Measurements from ENCODE around the gene CCNQ.

DNA sequence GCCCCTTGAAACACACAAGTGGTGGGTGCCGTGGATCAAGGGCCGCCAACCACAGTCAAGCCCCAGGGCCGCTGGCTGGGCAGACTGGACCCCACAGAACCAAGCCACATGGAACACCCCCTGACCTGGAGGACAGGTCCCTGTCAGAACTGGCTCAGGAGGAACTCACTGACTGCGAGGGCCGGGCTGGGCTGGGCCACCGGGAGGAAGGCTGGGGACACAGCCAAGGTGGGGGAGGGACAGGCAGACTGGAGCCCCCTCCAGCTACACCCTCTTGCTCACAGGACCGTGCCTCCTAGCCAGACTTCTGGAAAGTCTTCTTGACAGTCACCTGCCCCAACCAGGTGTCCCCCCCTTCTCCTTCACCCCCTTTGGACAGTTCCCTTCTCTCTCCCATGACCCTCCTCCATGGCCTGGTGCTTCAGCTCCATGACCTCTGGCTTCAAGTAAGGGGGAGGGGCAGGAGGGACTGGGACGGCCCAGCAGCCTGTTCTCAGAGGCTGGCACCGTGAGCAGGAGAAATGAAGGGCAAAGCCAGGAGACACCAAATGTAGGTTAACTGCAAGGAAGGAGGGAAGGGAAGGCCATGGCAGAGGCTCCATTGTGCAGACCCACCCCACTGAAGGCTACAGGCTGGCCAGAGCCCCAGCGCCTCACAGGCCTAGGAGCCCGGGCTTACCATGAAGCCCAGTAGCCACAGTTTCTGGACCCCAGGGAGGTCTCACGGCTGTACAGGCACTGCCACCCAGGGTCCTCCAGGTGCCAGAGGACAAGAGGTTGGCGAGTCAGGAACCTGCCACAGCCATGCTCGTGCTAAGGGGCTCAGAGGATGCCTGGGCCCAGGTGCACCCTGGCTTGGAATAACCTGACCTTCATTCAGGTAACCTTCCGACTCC is 25.5 kb upstream of the CCNQ start:
- TF ChIP-seq, protein P1, sequence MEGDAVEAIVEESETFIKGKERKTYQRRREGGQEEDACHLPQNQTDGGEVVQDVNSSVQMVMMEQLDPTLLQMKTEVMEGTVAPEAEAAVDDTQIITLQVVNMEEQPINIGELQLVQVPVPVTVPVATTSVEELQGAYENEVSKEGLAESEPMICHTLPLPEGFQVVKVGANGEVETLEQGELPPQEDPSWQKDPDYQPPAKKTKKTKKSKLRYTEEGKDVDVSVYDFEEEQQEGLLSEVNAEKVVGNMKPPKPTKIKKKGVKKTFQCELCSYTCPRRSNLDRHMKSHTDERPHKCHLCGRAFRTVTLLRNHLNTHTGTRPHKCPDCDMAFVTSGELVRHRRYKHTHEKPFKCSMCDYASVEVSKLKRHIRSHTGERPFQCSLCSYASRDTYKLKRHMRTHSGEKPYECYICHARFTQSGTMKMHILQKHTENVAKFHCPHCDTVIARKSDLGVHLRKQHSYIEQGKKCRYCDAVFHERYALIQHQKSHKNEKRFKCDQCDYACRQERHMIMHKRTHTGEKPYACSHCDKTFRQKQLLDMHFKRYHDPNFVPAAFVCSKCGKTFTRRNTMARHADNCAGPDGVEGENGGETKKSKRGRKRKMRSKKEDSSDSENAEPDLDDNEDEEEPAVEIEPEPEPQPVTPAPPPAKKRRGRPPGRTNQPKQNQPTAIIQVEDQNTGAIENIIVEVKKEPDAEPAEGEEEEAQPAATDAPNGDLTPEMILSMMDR (IDR thresholded peaks at IDR 0.05; ENCODE audit: extremely low read depth in 1 of 2, insufficient read depth in 1 of 2, low read depth in 1 of 2, low read length in 2 of 2), result no peak
- no peak for TF ChIP-seq POLR2A (IDR thresholded peaks at IDR 0.05; ENCODE audit: low read depth, low read length)
- TF ChIP-seq POLR2AphosphoS5 (IDR thresholded peaks at IDR 0.05; ENCODE audit: insufficient read depth, low read depth, low read length), result no peak
- TF ChIP-seq MYC (IDR thresholded peaks at IDR 0.05; ENCODE audit: low read depth, low read length), result no peak
- no peak for TF ChIP-seq EZH2 (IDR thresholded peaks at IDR 0.05; ENCODE audit: borderline replicate concordance, low read depth, low read length, severe bottlenecking)
- no peak for TF ChIP-seq FOS (IDR thresholded peaks at IDR 0.05; ENCODE audit: borderline replicate concordance, insufficient read depth, low read length)
- TF ChIP-seq GATA2 (IDR thresholded peaks at IDR 0.05; ENCODE audit: insufficient read depth, insufficient read length, low read depth, low read length), result no peak
- TF ChIP-seq, protein P2, sequence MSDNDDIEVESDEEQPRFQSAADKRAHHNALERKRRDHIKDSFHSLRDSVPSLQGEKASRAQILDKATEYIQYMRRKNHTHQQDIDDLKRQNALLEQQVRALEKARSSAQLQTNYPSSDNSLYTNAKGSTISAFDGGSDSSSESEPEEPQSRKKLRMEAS (IDR thresholded peaks at IDR 0.05; ENCODE audit: insufficient read depth, insufficient read length), result no peak
- TF ChIP-seq JUN (IDR thresholded peaks at IDR 0.05; ENCODE audit: borderline replicate concordance, insufficient read depth, insufficient read length, low read depth), result no peak
